ENCODE measurements around the gene RARB. TPM values are rescaled to one million over a fixed set of nuclear protein-coding genes. Genes with fewer than 3 reads are reported as not detected.

The RARB gene
- total RNA-seq, 2 donors from 2014 or later: 15.2 to 22.8 TPM

- Histone ChIP-seq H3K27ac (no peak overlapping the region), H3K36me3 (no peaks in the 10 kb centered on the region), H3K4me1 (peaks cover 0 to 6% of the 10 kb centered on the region in 2 donors), H3K9me3 (no peaks in the 10 kb centered on the region), H3K27me3 (no peaks in the 10 kb centered on the region), H3K4me3 (no peak overlapping the region)
- TF ChIP-seq, protein P1, sequence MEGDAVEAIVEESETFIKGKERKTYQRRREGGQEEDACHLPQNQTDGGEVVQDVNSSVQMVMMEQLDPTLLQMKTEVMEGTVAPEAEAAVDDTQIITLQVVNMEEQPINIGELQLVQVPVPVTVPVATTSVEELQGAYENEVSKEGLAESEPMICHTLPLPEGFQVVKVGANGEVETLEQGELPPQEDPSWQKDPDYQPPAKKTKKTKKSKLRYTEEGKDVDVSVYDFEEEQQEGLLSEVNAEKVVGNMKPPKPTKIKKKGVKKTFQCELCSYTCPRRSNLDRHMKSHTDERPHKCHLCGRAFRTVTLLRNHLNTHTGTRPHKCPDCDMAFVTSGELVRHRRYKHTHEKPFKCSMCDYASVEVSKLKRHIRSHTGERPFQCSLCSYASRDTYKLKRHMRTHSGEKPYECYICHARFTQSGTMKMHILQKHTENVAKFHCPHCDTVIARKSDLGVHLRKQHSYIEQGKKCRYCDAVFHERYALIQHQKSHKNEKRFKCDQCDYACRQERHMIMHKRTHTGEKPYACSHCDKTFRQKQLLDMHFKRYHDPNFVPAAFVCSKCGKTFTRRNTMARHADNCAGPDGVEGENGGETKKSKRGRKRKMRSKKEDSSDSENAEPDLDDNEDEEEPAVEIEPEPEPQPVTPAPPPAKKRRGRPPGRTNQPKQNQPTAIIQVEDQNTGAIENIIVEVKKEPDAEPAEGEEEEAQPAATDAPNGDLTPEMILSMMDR (IDR thresholded peaks at IDR 0.05): no peak
- DNase-seq (ENCODE audit: low spot score): no peak
Measured at GRCh38 chr3:25400587-25400986, 27.5 kb upstream of the RARB start.

GRCh38 chr3:25403968-25404367 is 24.1 kb upstream of the RARB start:
- DNase-seq (ENCODE audit: low spot score): no peak
- H3K36me3 ChIP-seq: no peaks in the 10 kb centered on the region
- H3K27me3 ChIP-seq: no peaks in the 10 kb centered on the region
- no peak overlapping the region for H3K4me3 ChIP-seq
- H3K9me3 ChIP-seq: no peaks in the 10 kb centered on the region
- no peak overlapping the region for H3K27ac ChIP-seq
- TF ChIP-seq, protein P1 (IDR thresholded peaks at IDR 0.05): no peak
- peaks cover 0 to 6% of the 10 kb centered on the region in 2 donors for H3K4me1 ChIP-seq

DNA sequence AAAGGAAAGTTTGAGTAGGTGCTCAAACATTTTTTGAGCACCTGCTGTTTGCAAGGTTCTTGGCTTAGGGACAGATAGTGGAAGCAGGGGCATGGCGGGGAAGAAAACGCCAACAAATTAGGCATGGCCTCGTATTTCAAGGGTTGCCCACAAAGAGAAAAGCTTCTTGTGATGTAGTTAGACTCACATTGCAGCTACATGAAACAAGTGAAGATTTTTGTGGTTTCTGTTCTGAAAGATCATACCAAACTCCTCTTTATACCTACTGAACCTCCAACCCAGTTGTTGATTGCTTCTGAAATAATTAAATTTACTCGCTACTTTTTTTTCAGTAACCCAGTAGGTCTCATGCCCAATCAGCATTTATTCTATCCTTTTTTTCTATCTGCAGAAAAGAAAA is 23.5 kb upstream of the RARB start:
- TF ChIP-seq, protein P1 (IDR thresholded peaks at IDR 0.05): no peak
- Histone ChIP-seq H3K36me3 (no peaks in the 10 kb centered on the region), H3K27ac (no peak overlapping the region), H3K9me3 (no peaks in the 10 kb centered on the region), H3K4me1 (peaks cover 0 to 6% of the 10 kb centered on the region in 2 donors), H3K27me3 (no peaks in the 10 kb centered on the region), H3K4me3 (no peak overlapping the region)
- no peak for DNase-seq (ENCODE audit: low spot score)

- Histone ChIP-seq H3K27me3 (no peaks in the 10 kb centered on the region), H3K4me1 (peaks cover 0 to 6% of the 10 kb centered on the region in 2 donors), H3K4me3 (no peak overlapping the region), H3K36me3 (no peaks in the 10 kb centered on the region), H3K27ac (no peak overlapping the region), H3K9me3 (no peaks in the 10 kb centered on the region)
- DNase-seq (ENCODE audit: low spot score): no peak
- TF ChIP-seq, protein P1 (IDR thresholded peaks at IDR 0.05): no peak
Measured at GRCh38 chr3:25405335-25405734, 22.7 kb upstream of the RARB start.

- Histone ChIP-seq H3K9me3 (no peaks in the 10 kb centered on the region), H3K27ac (no peak overlapping the region), H3K4me1 (no peaks in the 10 kb centered on the region), H3K36me3 (no peaks in the 10 kb centered on the region), H3K27me3 (no peaks in the 10 kb centered on the region), H3K4me3 (no peak overlapping the region)
- no peak for DNase-seq (ENCODE audit: low spot score)
- TF ChIP-seq, protein P1 (IDR thresholded peaks at IDR 0.05): no peak
Measured at GRCh38 chr3:25410703-25411102, 17.4 kb upstream of the RARB start.

GRCh38 chr3:25412269-25412668 is 15.8 kb upstream of the RARB start:
- TF ChIP-seq, protein P1 (IDR thresholded peaks at IDR 0.05): no peak
- no peaks in the 10 kb centered on the region for H3K4me1 ChIP-seq
- H3K27me3 ChIP-seq: no peaks in the 10 kb centered on the region
- DNase-seq (ENCODE audit: low spot score): no peak
- no peaks in the 10 kb centered on the region for H3K9me3 ChIP-seq
- H3K36me3 ChIP-seq: no peaks in the 10 kb centered on the region
- H3K27ac ChIP-seq: no peak overlapping the region
- no peak overlapping the region for H3K4me3 ChIP-seq
